Measurements from ENCODE around the gene ITPR1.

Gene ITPR1

GRCh38 chr3:4880850-4881249, 387.7 kb downstream of the ITPR1 start:
- no peak for DNase-seq

GRCh38 chr3:4882548-4882947, 389.4 kb downstream of the ITPR1 start:
- DNase-seq, result no peak

GRCh38 chr3:4883011-4883410, 389.9 kb downstream of the ITPR1 start:
- DNase-seq, result no peak

GRCh38 chr3:4884888-4885287, 391.7 kb downstream of the ITPR1 start:
- DNase-seq, result no peak

GRCh38 chr3:4885316-4885715, 392.2 kb downstream of the ITPR1 start:
- no peak for DNase-seq

GRCh38 chr3:4886448-4886847, 393.3 kb downstream of the ITPR1 start:
- no peak for DNase-seq

- DNase-seq, result no peak
Observed at GRCh38 chr3:4887177-4887576, 394.0 kb downstream of the ITPR1 start.

- peak; percentile 35 to 56 for DNase-seq
Observed at GRCh38 chr3:4888913-4889846, 396.0 kb downstream of the ITPR1 start.

GRCh38 chr3:4889896-4890295, 396.7 kb downstream of the ITPR1 start:
- no peak for DNase-seq

GRCh38 chr3:4894891-4895530, 401.9 kb downstream of the ITPR1 start:
- DNase-seq, result no peak

GRCh38 chr3:4895838-4896237, 402.7 kb downstream of the ITPR1 start:
- DNase-seq, result no peak
